Middle frontal gyrus (tissue), 1 donor: Measurements from ENCODE around the gene CARD10.
"Not testable (repeated sequence)": the region's sequence is repeated elsewhere in the genome, so short reads cannot be mapped to it uniquely, and the experiment has no call there.

ENCODE experiments used
- DNase-seq: peaks from one replicate; pipeline ENCODE4 v3.0.0-alpha.2; 2015; ENCODE audit warnings: low spot score; ENCODE audit errors: extremely low spot score

The CARD10 gene

GRCh38 chr22:37468201-37468695 lies 51.0 kb downstream of the CARD10 start:
- DNase-seq = not testable (repeated sequence)

- no peak for DNase-seq
Measured at GRCh38 chr22:37467391-37467955, 51.7 kb downstream of the CARD10 start.

GRCh38 chr22:37464181-37464580 lies 55.0 kb downstream of the CARD10 start:
- DNase-seq = no peak

GRCh38 chr22:37462983-37463382 lies 56.2 kb downstream of the CARD10 start:
- no peak for DNase-seq

- no peak for DNase-seq
Measured at GRCh38 chr22:37462436-37462835, 56.8 kb downstream of the CARD10 start.

GRCh38 chr22:37461961-37462360 lies 57.3 kb downstream of the CARD10 start:
- DNase-seq = no peak

GRCh38 chr22:37460684-37461083 lies 58.5 kb downstream of the CARD10 start:
- DNase-seq = no peak

- DNase-seq = no peak
Measured at GRCh38 chr22:37459206-37459605, 60.0 kb downstream of the CARD10 start.

GRCh38 chr22:37457093-37457893 lies 61.9 kb downstream of the CARD10 start:
- DNase-seq = no peak

- no peak for DNase-seq
Measured at GRCh38 chr22:37456346-37456745, 62.9 kb downstream of the CARD10 start.

GRCh38 chr22:37455896-37456295 lies 63.3 kb downstream of the CARD10 start:
- DNase-seq = no peak

- no peak for DNase-seq
Measured at GRCh38 chr22:37454857-37455686, 64.1 kb downstream of the CARD10 start.

- no peak for DNase-seq
Measured at GRCh38 chr22:37453696-37454095, 65.5 kb downstream of the CARD10 start.

- no peak for DNase-seq
Measured at GRCh38 chr22:37451218-37451617, 68.0 kb downstream of the CARD10 start.

GRCh38 chr22:37449331-37450001 lies 69.7 kb downstream of the CARD10 start:
- DNase-seq = no peak

GRCh38 chr22:37448516-37449127 lies 70.6 kb downstream of the CARD10 start:
- DNase-seq = no peak

GRCh38 chr22:37445501-37445900 lies 73.7 kb downstream of the CARD10 start:
- DNase-seq = no peak

- DNase-seq = no peak
Measured at GRCh38 chr22:37443977-37444376, 75.2 kb downstream of the CARD10 start.

GRCh38 chr22:37443086-37443485 lies 76.1 kb downstream of the CARD10 start:
- DNase-seq = no peak

- DNase-seq = no peak
Measured at GRCh38 chr22:37442537-37442936, 76.7 kb downstream of the CARD10 start.

GRCh38 chr22:37442135-37442534 lies 77.1 kb downstream of the CARD10 start:
- no peak for DNase-seq
